H1 (cell line): ENCODE data around the gene MRPL34.

Experiments used
- CHD2 ChIP-seq: IDR thresholded peaks from 2 replicates; pipeline ENCODE4 v1.6.1; 2012; ENCODE audit warnings: low read length, improper control_type of control experiment
- POLR2A ChIP-seq, 2 experiments: IDR thresholded peaks; 1 replicate in 1 of 2; 2 replicates in 1 of 2; pipeline ENCODE4 v1.6.1; 2011; ENCODE audit warnings: low read depth in 2 of 2, low read length in 2 of 2, mild to moderate bottlenecking in 2 of 2; ENCODE audit errors: control extremely low read depth in 1 of 2
- TF ChIP-seq, protein P1 (sequence below), 3 experiments: IDR thresholded peaks; 1 replicate in 2 of 3; 2 replicates in 1 of 3; pipeline versions ENCODE4 v1.5.1 to v1.6.1; 2011; ENCODE audit warnings: low read length in 3 of 3, mild to moderate bottlenecking in 3 of 3, inconsistent platforms in 2 of 3, low read depth in 1 of 3, moderate library complexity in 1 of 3; ENCODE audit not compliant: insufficient read depth in 1 of 3; ENCODE audit errors: control extremely low read depth in 1 of 3

DNA sequence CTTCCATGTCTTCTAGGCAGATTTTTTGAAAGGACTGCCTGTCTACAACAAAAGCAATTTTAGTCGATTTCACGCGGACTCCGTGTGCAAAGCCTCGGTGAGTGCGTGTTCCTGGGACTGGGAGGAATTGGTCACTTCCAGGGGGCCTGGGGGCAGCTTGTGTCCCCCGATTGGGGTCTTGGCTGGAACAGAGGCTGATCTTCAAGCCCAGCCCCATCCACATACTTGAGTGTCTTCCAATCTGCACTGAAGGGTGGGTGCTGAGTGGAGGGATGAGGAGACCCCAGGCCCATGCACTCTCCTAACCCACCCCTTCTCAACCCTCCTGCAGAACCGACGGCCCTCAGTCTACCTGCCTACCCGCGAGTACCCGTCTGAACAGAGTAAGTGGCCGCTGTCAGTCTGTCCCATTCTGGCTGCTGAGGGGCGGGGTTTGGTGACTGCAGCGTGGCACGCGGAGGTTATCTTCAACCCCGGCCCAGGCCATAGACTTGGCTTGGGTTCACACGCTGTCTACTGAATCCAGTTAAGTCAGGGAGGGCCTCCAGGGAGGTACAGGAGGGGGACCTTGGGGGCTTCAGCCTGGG lies 8.4 kb downstream of the MRPL34 start:
- TF ChIP-seq CHD2 (no peak), POLR2A (IDR thresholded peaks at IDR 0.05; ENCODE audit: control extremely low read depth in 1 of 2, low read depth in 2 of 2, low read length in 2 of 2) (no peak)
- TF ChIP-seq, protein P1, sequence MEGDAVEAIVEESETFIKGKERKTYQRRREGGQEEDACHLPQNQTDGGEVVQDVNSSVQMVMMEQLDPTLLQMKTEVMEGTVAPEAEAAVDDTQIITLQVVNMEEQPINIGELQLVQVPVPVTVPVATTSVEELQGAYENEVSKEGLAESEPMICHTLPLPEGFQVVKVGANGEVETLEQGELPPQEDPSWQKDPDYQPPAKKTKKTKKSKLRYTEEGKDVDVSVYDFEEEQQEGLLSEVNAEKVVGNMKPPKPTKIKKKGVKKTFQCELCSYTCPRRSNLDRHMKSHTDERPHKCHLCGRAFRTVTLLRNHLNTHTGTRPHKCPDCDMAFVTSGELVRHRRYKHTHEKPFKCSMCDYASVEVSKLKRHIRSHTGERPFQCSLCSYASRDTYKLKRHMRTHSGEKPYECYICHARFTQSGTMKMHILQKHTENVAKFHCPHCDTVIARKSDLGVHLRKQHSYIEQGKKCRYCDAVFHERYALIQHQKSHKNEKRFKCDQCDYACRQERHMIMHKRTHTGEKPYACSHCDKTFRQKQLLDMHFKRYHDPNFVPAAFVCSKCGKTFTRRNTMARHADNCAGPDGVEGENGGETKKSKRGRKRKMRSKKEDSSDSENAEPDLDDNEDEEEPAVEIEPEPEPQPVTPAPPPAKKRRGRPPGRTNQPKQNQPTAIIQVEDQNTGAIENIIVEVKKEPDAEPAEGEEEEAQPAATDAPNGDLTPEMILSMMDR (IDR thresholded peaks at IDR 0.05; ENCODE audit: control extremely low read depth in 1 of 3, insufficient read depth in 1 of 3, low read depth in 1 of 3, low read length in 3 of 3), result no peak
